HL-60 (cell line): ENCODE data around the gene RNF130.

ENCODE experiments used
- DNase-seq, 2 experiments: peaks; one replicate each; pipeline ENCODE4 v3.0.0-alpha.2; 2010 to 2020; ENCODE audit warnings: low read depth in 1 of 2, low spot score in 1 of 2
- H3K27ac ChIP-seq: fragments of 250-450 bp; sonication (Bioruptor Pico); replicated peaks from 2 replicates; pipeline ENCODE4 v1.5.1; 2020; ENCODE audit warnings: mild to moderate bottlenecking, moderate library complexity
- H3K27me3 ChIP-seq: fragments of 250-450 bp; sonication (Bioruptor Pico); 2 replicates; pipeline ENCODE4 v1.5.1; 2021; ENCODE audit warnings: mild to moderate bottlenecking, moderate library complexity; ENCODE audit not compliant: insufficient read depth, poor library complexity, severe bottlenecking
- H3K4me3 ChIP-seq: replicated peaks from 2 replicates; pipeline ENCODE4 v1.5.1; 2011; ENCODE audit warnings: mild to moderate bottlenecking, control low read depth, low read length; ENCODE audit not compliant: insufficient read depth
- GABPA ChIP-seq: IDR thresholded peaks from 2 replicates; pipeline ENCODE4 v1.6.1; 2012; ENCODE audit warnings: low read depth
- POLR2AphosphoS5 ChIP-seq: IDR thresholded peaks from 2 replicates; pipeline ENCODE4 v1.6.1; 2012; ENCODE audit warnings: low read depth
- SPI1 ChIP-seq: IDR thresholded peaks from 2 replicates; pipeline ENCODE4 v1.6.1; 2012; ENCODE audit warnings: low read depth, mild to moderate bottlenecking, borderline replicate concordance
- TF ChIP-seq, protein P1 (sequence below): IDR thresholded peaks from 2 replicates; pipeline ENCODE4 v1.6.1; 2012; ENCODE audit warnings: low read depth; ENCODE audit not compliant: insufficient replicate concordance
- TF ChIP-seq, protein P2 (sequence below): IDR thresholded peaks from one replicate; pipeline ENCODE4 v1.5.1; 2011; ENCODE audit warnings: low read length, control low read depth, inconsistent platforms; ENCODE audit not compliant: insufficient read depth

The RNF130 gene

GRCh38 chr5:180119031-180119902, 47.7 kb upstream of the RNF130 start:
- Histone ChIP-seq H3K27me3 (peaks cover 2% of the 10 kb centered on the region), H3K4me3 (no peak overlapping the region), H3K27ac (no peak overlapping the region)
- no peak for TF ChIP-seq SPI1
- TF ChIP-seq, protein P1, sequence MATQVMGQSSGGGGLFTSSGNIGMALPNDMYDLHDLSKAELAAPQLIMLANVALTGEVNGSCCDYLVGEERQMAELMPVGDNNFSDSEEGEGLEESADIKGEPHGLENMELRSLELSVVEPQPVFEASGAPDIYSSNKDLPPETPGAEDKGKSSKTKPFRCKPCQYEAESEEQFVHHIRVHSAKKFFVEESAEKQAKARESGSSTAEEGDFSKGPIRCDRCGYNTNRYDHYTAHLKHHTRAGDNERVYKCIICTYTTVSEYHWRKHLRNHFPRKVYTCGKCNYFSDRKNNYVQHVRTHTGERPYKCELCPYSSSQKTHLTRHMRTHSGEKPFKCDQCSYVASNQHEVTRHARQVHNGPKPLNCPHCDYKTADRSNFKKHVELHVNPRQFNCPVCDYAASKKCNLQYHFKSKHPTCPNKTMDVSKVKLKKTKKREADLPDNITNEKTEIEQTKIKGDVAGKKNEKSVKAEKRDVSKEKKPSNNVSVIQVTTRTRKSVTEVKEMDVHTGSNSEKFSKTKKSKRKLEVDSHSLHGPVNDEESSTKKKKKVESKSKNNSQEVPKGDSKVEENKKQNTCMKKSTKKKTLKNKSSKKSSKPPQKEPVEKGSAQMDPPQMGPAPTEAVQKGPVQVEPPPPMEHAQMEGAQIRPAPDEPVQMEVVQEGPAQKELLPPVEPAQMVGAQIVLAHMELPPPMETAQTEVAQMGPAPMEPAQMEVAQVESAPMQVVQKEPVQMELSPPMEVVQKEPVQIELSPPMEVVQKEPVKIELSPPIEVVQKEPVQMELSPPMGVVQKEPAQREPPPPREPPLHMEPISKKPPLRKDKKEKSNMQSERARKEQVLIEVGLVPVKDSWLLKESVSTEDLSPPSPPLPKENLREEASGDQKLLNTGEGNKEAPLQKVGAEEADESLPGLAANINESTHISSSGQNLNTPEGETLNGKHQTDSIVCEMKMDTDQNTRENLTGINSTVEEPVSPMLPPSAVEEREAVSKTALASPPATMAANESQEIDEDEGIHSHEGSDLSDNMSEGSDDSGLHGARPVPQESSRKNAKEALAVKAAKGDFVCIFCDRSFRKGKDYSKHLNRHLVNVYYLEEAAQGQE: no peak
- no peak for TF ChIP-seq POLR2AphosphoS5
- no peak for TF ChIP-seq GABPA
- TF ChIP-seq, protein P2, sequence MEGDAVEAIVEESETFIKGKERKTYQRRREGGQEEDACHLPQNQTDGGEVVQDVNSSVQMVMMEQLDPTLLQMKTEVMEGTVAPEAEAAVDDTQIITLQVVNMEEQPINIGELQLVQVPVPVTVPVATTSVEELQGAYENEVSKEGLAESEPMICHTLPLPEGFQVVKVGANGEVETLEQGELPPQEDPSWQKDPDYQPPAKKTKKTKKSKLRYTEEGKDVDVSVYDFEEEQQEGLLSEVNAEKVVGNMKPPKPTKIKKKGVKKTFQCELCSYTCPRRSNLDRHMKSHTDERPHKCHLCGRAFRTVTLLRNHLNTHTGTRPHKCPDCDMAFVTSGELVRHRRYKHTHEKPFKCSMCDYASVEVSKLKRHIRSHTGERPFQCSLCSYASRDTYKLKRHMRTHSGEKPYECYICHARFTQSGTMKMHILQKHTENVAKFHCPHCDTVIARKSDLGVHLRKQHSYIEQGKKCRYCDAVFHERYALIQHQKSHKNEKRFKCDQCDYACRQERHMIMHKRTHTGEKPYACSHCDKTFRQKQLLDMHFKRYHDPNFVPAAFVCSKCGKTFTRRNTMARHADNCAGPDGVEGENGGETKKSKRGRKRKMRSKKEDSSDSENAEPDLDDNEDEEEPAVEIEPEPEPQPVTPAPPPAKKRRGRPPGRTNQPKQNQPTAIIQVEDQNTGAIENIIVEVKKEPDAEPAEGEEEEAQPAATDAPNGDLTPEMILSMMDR: no peak
- DNase-seq: no peak

DNA sequence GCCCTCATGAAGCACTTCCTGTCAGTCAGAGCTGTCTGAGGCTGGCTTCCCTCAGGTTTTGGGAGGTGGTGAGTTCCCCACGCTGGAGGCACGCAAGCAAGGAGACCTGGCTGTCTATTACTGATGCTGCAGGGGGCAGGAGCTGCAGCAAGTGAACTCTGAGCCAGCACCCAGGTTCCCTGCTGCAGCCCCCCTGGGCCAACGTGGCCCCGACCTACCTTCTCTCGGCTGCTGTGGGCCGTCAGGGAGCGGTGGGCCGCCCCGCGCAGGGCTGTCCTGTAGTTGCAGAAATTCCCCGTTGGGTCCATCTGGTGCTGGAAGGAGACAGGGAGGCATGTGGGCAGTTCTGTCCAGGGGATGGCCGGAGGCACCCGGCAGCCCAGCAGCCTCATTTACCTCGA, 46.8 kb upstream of the RNF130 start:
- no peak for DNase-seq

GRCh38 chr5:180117000-180117725, 45.6 kb upstream of the RNF130 start:
- Histone ChIP-seq H3K4me3 (no peak overlapping the region), H3K27me3 (no peaks in the 10 kb centered on the region), H3K27ac (no peak overlapping the region)
- TF ChIP-seq, protein P2: peak; percentile 5
- TF ChIP-seq SPI1: no peak
- no peak for DNase-seq

More for the DNA sequence above, 46.8 kb upstream of the RNF130 start:
- TF ChIP-seq, protein P1: no peak
- TF ChIP-seq POLR2AphosphoS5 (no peak), SPI1 (no peak), GABPA (no peak)
- TF ChIP-seq, protein P2: no peak
- H3K4me3 ChIP-seq: no peak overlapping the region
- peaks cover under 1% of the 10 kb centered on the region for H3K27me3 ChIP-seq
- no peak overlapping the region for H3K27ac ChIP-seq
